Measurements from ENCODE around the gene MOSMO.

DNA sequence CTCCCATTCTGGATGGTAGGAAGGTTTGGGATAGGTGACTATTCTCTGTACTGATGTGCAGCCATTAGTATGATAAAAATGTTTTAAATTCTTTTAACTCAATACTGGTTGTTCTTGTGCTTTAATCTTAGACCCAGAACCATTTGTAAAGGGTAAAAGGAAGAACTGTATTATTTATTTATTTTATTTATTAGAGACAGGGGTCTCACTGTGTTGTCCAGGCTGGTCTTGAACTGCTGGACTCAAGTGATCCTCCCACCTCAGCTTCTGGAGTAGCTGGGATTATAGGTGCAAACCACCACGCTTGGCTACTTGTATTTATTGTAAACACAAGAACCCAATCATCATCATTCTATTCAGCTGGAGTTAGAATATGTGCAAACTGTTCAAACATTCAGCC, 2.2 kb upstream of the MOSMO start:
- TF ChIP-seq, protein P1, sequence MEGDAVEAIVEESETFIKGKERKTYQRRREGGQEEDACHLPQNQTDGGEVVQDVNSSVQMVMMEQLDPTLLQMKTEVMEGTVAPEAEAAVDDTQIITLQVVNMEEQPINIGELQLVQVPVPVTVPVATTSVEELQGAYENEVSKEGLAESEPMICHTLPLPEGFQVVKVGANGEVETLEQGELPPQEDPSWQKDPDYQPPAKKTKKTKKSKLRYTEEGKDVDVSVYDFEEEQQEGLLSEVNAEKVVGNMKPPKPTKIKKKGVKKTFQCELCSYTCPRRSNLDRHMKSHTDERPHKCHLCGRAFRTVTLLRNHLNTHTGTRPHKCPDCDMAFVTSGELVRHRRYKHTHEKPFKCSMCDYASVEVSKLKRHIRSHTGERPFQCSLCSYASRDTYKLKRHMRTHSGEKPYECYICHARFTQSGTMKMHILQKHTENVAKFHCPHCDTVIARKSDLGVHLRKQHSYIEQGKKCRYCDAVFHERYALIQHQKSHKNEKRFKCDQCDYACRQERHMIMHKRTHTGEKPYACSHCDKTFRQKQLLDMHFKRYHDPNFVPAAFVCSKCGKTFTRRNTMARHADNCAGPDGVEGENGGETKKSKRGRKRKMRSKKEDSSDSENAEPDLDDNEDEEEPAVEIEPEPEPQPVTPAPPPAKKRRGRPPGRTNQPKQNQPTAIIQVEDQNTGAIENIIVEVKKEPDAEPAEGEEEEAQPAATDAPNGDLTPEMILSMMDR (IDR thresholded peaks at IDR 0.05; ENCODE audit: borderline replicate concordance, extremely low read depth, low read length, poor library complexity, severe bottlenecking) = no peak
- TF ChIP-seq EZH2 (IDR thresholded peaks at IDR 0.05; ENCODE audit: borderline replicate concordance, low read depth, low read length, severe bottlenecking) = no peak

All from DND-41 (cell line).